Chondrocyte (in vitro differentiated cells): Measurements from ENCODE around the gene ORC4. TPM values are rescaled to one million over a fixed set of nuclear protein-coding genes. Genes with fewer than 3 reads are reported as not detected.
A peak's percentile ranks its signal among the peaks of the same experiment; 100 is the strongest.

Source experiments
- DNase-seq: peaks from one replicate; pipeline ENCODE4 v3.0.0; 2021; ENCODE audit warnings: mixed read lengths, low spot score
- H3K27ac Mint-ChIP-seq: one replicate; pipeline ENCODE4 v1.8.0; 2021; ENCODE audit warnings: mild to moderate bottlenecking, moderate library complexity, mixed read lengths; ENCODE audit not compliant: unreplicated experiment
- H3K27me3 Mint-ChIP-seq: 2 replicates; pipeline ENCODE4 v1.8.0; 2021; ENCODE audit warnings: low read depth, mixed read lengths
- H3K36me3 Mint-ChIP-seq: 2 replicates; pipeline ENCODE4 v1.8.0; 2021; ENCODE audit warnings: low read depth, mixed read lengths
- H3K4me1 Mint-ChIP-seq: 2 replicates; pipeline ENCODE4 v1.8.0; 2021; ENCODE audit warnings: low read depth, mild to moderate bottlenecking, mixed read lengths
- H3K4me3 Mint-ChIP-seq: one replicate; pipeline ENCODE4 v1.8.0; 2021; ENCODE audit warnings: mild to moderate bottlenecking, moderate library complexity, mixed read lengths; ENCODE audit not compliant: unreplicated experiment
- H3K9me3 Mint-ChIP-seq: 2 replicates; pipeline ENCODE4 v1.8.0; 2021; ENCODE audit warnings: low read depth, mixed read lengths
- CTCF ChIP-seq: fragments of 200-600 bp; sonication (generic); IDR thresholded peaks from 2 replicates; pipeline ENCODE4 v1.5.0; 2021; ENCODE audit warnings: antibody characterized with exemption, mild to moderate bottlenecking, moderate library complexity
- total RNA-seq: library from RNA; stranded (reverse); gene quantifications from 3 replicates; pipeline ENCODE4 v1.2.1, GENCODE V29; 2021

Gene ORC4
- total RNA-seq, 1 donor from 2014 or later: 28.5 TPM

- no peaks in the 10 kb centered on the region for H3K36me3 Mint-ChIP-seq
- H3K4me3 Mint-ChIP-seq: no peak overlapping the region
- H3K9me3 Mint-ChIP-seq: no peaks in the 10 kb centered on the region
- peaks cover 22% of the 10 kb centered on the region for H3K4me1 Mint-ChIP-seq
- no peak for TF ChIP-seq CTCF
- H3K27ac Mint-ChIP-seq: no peak overlapping the region
- no peak for DNase-seq
- H3K27me3 Mint-ChIP-seq: no peaks in the 10 kb centered on the region
These were observed 131.9 kb downstream of the ORC4 start for GRCh38 chr2:147888680-147889079.

DNA sequence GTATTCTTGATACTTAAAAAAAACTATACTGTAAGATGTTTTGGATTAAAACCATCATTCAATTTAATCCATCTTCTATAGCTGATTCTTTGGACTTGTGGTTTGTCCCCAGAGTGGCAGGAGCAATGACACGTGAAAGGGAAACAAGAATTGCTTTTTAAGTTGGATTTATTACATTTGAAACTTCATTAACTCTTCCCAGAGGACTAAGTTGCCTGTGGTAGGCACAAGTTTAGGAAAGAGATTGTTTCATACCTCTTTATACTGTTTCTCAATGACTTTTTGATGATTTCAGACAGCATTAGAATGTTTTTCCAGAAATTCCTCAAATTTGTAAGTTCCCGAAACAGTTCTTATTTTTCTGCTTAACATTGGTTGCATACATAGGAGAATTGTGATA, 134.4 kb downstream of the ORC4 start:
- Mint-ChIP-seq H3K27me3 (no peaks in the 10 kb centered on the region), H3K27ac (no peak overlapping the region), H3K9me3 (no peaks in the 10 kb centered on the region), H3K36me3 (no peaks in the 10 kb centered on the region), H3K4me1 (peaks cover 20% of the 10 kb centered on the region), H3K4me3 (no peak overlapping the region)
- no peak for TF ChIP-seq CTCF
- DNase-seq: no peak

GRCh38 chr2:147884830-147885229, 135.7 kb downstream of the ORC4 start:
- no peak for DNase-seq
- Mint-ChIP-seq H3K27me3 (no peaks in the 10 kb centered on the region), H3K9me3 (no peaks in the 10 kb centered on the region), H3K36me3 (no peaks in the 10 kb centered on the region), H3K4me1 (peaks cover 20% of the 10 kb centered on the region), H3K4me3 (no peak overlapping the region), H3K27ac (peak overlapping the region; percentile 46)
- no peak for TF ChIP-seq CTCF

DNA sequence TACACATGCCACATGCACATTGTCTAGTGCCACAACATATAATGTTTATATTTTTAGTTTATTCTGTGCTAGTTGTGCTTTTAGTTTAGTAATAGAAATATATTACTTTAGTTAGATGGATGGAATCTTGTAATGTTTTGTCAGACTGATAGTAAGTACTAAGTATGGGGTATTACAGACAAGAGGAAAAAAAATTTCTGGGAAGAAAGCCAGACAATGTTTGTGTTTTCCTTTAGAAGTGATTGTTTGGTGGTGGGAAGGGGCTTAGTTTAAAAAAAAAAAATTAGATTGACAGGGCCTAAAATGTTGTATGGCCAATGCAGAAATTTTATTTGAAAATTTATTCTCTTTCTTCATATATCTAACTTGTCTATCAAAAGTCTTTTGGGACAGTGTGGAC, 137.9 kb downstream of the ORC4 start:
- Mint-ChIP-seq H3K27ac (no peak overlapping the region), H3K27me3 (no peaks in the 10 kb centered on the region), H3K4me1 (peaks cover 11% of the 10 kb centered on the region), H3K36me3 (no peaks in the 10 kb centered on the region), H3K4me3 (no peak overlapping the region), H3K9me3 (no peaks in the 10 kb centered on the region)
- no peak for TF ChIP-seq CTCF
- DNase-seq: no peak

Other genes starting within 250 kb of the ORC4 start
- gene ACVR2A, start 175.7 kb downstream of the ORC4 start, total RNA-seq: 10.2 to 12.3 TPM (median 12.3 TPM) in 3 replicates
- 31.1 to 60.5 TPM (median 34.6 TPM) in 3 replicates for gene MBD5, start 354 bp upstream of the ORC4 start, total RNA-seq